ENCODE results near the gene AP4E1.
A peak's percentile ranks its signal among the peaks of the same experiment; 100 is the strongest.
"Not testable (repeated sequence)": the region's sequence is repeated elsewhere in the genome, so short reads cannot be mapped to it uniquely, and the experiment has no call there.

The AP4E1 gene

DNA sequence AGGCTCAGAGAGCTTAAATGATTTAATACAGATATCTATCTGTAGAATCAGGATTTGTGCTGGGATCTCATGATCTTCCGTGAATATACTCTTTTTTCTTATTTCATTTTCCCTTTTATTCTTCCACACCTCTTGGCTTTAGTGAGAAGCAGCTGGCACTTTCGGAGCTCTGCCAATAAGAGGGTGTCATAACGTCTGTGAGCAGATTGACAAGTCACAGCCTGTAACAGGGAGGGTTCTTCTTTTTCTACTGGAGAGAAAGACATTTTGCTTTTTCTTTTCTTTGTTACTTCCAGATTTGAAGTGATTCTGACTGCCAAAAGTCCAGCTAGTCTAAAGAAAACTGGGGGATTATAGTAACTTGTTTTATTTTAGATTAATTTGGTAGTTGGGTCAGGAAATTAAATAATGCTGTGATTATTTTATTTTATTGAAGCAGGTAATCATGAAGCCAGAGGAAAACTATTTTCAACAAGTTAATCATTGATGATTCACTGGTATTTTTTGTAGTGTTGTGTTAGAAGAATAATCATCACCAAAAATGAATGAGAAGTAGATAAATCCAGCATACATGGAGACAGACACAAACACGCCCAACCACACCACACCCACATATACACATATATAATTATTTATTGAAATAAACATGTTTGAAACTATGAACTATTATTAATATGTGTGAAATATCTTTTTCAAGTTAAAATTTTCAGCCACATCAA, 116.4 kb downstream of the AP4E1 start:
- no peak for DNase-seq (ENCODE audit: low read depth)

DNA sequence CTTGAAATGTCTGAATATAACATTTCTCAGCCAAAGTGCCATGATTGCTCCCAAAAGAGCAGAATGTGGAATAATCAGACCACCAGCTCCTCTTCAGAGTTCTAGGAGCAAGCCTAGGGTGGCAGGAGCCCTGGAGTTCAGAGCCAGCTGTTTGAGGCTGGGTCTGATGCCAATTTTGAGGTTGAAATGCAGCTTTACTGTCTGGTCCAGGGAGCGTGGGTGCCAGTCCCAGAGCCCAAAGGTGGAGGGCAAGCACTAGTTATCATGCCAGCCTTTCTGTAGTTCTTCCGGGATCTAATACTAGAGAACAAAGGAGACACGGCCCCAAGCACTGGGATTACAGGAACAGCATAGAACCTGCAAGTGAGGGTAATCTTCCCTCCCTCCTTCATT, 117.0 kb downstream of the AP4E1 start:
- DNase-seq (ENCODE audit: low read depth), result no peak

DNA sequence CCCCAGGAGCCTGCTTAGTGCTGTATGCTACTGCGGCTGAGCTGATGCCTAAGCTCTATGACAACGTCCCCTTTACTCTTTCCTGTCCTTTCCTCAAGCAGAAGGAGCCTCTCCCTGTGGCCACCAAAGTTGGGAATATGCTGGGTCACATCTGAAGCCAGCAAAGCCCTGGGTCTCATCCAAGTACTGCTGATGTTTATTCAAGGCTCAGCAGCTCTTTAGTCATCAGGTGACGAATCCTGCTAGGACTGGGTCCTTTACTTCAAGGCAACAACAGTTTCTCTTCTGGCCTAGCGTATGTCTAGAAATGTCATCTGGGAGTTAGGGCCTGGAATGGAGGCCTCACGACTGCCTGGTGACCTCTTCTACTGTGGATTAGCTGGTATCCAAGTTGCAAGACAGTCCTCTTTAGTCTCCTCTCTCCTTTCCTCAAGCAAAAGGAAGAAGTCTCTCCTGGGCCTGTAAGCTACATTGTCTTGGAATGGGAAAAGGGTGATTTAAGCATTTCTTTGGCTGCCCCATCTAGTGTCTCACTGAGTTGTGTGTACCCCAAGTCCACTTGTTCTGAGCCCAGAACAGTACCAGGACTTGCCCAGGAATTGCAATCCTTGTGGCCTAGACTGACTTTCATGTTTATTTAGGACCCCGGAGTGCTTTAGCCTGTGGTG, 122.3 kb downstream of the AP4E1 start:
- DNase-seq (ENCODE audit: low read depth), result peak; percentile 44

DNA sequence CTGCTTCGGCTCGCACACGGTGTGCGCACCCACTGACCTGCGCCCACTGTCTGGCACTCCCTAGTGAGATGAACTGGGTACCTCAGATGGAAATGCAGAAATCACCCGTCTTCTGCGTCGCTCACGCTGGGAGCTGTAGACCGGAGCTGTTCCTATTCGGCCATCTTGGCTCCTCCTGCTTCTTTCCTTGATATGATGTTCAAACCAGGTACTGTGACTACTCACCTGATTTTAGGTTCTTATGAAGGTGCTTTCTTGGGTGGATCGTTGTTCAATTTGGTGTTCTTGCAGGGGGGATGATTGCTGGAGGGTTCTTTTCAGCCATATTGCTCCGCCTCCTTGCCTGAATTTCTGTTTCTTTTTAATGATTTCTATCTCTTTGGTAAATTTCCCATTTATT, 129.0 kb downstream of the AP4E1 start:
- not testable (repeated sequence) for DNase-seq (ENCODE audit: low read depth)

DNA sequence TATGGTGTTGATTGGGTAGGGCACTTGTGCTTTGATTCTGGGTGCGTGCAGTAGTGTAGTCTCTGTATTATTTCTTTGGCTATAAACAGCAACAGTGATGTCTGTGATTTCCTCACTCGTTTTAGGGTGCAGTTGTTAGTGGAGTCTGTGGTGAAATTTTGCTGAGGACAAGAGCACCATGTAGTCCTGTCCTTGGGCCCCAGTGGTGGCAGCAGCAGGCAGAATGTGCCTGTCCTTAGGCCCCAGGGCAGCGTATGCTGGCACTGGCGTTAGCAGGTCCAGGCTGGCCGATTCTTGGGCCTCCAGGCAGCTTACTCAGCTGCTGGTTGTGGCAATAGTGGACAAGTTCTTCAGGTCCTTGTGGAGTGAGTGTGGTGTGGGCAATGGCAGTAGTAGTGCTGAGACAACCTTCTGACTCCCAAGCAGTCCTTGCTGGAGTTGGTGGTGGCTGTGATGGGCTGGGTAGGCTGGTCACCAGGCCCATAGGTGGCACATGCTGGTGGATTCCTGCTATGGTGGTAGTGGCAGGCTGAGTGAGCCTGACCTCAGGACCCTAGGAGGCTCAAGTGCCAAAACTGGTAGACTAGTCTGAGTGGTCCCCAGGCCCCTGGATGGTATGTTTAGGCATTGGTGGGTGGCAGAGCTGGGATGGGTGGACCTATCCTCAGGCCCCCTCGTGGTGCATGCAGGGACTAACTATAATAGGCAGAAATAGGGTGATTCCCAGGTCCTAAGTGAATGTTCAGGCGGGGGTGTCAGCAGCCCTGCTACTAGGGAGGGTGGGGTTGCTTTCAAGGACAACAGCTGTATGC, 129.9 kb downstream of the AP4E1 start:
- DNase-seq (ENCODE audit: low read depth), result no peak

DNA sequence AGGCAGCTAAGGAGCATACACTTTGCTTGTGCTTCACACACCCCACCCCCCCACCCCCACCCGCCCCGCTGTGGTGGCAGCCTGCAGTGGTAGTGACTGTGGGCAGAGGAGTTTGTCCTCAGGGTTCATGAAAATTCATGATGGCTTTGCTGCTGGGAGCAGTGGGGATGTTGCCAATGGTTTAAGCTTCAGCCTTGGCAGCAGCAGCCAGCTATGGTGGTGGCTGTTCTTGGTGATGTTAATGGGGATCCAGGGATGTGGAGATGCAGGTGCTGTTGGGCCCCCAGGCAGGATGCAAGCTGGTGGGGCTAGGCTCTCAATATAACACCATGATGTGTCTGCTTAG, 130.5 kb downstream of the AP4E1 start:
- DNase-seq (ENCODE audit: low read depth), result no peak

DNA sequence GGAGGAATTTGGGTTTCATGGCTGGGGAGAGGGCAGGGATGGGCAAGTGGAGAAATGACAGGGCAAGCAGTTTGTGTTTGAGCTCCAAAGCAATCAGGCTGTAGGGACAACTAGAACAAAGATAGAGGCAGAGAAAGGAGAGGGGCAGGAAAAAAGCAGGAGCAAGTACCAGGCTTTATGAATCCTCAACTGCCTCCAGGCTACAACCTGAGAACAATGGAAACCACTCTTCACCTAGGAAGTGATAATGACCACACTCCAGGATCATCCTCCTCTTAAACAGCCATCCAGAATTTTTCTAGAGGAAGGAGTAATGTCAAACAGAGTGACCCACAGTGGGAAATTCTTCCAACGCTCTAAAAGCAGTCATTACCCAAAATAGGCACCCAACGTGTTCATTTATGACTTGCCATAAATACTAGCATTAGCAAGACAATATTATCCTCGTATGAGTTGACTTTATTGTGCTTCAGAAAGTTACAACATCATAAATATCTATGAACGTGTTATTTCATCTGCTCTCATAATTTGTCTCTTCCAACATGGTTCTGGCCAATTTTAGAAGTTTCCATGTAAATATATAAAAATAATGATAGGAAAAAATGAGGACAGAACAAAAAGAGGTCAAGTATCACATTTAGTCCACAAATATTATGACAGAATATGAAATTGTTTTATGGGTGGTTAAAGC, 135.7 kb downstream of the AP4E1 start:
- DNase-seq (ENCODE audit: low read depth), result no peak

DNA sequence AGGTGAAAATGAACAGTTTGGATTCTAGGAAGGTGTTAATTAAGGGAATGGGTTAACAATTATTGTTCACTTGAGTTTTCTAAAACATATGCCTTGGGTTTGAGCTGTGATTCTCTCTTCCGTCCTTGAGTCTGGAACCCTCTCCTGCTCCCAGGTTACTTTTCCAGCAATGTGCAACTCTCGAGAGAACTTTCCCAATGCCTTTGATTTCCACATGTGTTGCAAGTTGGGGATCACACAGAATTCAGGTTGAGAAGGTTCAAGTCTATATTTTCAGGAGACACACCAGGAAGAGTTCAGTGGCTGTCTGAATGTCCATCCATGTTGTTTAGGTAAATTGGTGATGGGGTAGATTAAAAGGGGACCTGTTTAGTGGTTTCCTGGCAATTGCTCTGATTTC, 137.5 kb downstream of the AP4E1 start:
- DNase-seq (ENCODE audit: low read depth), result no peak

DNA sequence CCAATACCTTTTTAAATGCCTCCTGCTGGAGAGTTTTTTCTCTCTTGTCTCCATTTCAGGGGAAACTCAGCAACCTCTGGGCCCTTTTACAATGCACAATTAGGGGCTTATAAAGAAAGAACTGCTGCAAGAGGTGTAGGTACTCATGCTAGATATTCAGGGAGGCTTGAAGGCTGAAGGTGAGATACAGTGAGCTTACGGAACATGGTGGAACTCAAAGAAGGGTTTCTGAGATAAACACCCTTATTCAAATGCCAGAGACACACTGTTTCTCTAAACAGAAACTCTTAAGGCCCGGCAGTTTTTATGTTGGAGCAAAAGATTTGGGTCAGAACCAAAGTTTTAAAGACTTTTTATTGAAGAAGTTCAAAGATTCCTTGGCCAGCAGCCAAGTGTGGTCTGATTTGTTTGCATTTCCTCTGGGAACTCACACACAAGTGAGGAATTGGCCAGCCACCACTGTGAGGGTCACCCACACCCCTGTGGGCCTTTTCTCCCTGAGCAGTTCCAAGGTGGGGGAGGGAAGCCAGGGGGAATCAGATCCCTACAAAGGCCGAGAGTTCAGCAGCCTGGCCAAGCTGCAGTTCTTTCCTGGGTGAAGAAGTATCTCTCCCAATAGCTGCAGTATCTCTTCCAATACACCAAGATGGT, 138.4 kb downstream of the AP4E1 start:
- no peak for DNase-seq (ENCODE audit: low read depth)

DNA sequence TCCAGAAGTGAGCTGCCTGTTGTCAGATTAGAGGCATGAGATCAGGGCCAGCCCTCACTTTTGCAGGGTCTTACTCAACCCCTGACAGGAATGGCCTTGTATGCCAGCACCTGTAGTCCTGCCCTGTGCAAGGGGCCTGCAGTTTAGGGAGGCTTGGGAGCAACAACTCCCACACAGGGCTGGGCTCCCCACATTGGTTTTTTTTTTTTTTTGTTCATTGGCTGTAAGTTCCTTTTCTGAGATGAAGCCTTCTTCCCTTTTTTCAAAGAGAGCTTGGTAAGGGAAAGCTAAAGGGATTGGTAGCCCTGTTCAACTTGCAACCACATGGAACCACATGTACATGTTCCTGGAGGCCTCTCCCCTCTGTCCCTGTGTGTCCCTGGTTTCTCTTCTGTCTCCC, 139.8 kb downstream of the AP4E1 start:
- DNase-seq (ENCODE audit: low read depth), result no peak

DNA sequence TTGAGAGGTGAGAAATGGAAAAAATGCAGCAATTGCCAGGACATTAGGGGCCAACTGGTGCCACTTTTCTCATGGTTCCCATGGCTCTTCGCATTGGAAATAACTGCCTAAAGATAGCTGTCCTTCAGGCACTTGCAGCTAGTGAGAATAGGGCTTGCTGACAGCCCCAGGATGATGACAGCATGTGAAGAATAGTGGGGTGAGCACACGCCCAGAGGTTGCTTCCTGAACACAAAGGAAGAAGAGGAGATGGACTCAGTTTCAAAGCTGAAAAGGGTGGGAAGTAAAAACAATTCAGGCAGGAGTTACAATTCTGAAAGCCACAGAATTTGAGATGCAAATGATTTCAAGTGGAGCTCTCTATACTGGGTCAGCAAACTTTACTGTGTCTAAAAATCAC, 140.6 kb downstream of the AP4E1 start:
- no peak for DNase-seq (ENCODE audit: low read depth)

DNA sequence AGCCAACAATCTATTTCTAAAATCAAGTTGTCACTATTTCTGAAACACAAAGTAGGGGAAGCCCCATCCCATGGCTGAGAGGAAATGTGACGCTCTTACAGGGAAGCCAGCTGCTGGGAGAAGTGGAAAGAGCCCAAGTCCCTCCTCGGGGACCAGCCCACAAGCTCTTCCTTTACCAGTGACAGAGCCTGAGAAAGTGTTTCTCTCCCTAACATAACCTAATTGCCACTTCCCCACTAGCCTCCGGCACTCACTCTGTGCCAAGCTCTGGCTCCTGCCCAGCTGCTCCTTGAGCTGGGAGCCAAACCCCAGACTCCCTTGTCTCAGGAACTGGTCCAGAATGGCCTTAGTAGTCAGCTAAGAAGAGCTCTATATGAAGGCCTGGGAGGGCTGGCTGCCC, 143.3 kb downstream of the AP4E1 start:
- no peak for DNase-seq (ENCODE audit: low read depth)

DNA sequence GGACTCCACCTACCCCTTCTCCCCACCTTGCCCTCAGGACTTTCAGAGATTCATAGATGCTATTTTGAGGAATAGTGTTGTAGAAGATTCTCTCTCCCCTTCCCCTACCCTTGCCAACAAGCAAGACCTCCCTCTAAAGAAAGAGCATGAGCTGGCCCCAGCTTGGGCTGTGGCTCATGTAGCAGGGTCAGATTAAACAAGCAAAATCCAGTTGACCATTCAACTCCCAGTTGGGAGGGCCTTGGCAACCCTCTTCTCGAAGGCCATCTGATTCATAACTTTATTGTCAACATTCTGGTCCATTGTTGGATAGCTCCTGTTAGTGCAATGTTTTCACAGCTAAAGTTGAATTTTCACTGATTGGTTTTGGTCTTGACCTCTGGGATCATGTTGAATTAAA, 145.1 kb downstream of the AP4E1 start:
- no peak for DNase-seq (ENCODE audit: low read depth)

DNA sequence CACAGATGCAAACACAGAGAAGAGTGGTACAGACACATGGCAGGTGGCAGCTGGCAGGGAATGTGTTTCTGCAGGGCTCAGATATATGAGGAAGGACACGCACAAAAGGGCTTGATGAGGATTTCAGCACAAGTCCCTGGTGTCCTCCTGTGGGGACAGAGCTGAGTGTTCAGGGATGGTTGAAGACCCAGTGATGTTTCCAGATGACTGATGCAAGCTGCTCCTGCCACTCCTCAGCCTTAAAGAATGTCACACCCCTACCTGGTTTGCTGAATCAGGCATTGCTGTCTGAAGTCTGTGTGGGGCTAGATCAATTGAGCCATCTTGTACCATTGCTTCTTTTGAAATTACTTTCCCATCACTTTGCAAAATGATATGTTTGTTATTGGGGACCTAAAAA, 146.1 kb downstream of the AP4E1 start:
- no peak for DNase-seq (ENCODE audit: low read depth)
